Fibroblast of mammary gland (primary cell): ENCODE results near the gene BEX3.
A peak's percentile ranks its signal among the peaks of the same experiment; 100 is the strongest.
"Not testable (repeated sequence)": the region's sequence is repeated elsewhere in the genome, so short reads cannot be mapped to it uniquely, and the experiment has no call there.

Experiments
- DNase-seq: peaks from one replicate; pipeline ENCODE4 v3.0.0-alpha.2; 2010; ENCODE audit warnings: low read depth
- H3K4me3 ChIP-seq: 2 replicates; pipeline ENCODE4 v1.5.1; 2011; ENCODE audit warnings: low read depth, mild to moderate bottlenecking, low read length, moderate library complexity; ENCODE audit not compliant: control insufficient read depth
- TF ChIP-seq, protein P1 (sequence below): conservative IDR thresholded peaks from 2 replicates; pipeline ENCODE4 v1.5.1; 2011; ENCODE audit warnings: low read depth, low read length, inconsistent platforms; ENCODE audit not compliant: control insufficient read depth, insufficient read depth

Gene BEX3

DNA sequence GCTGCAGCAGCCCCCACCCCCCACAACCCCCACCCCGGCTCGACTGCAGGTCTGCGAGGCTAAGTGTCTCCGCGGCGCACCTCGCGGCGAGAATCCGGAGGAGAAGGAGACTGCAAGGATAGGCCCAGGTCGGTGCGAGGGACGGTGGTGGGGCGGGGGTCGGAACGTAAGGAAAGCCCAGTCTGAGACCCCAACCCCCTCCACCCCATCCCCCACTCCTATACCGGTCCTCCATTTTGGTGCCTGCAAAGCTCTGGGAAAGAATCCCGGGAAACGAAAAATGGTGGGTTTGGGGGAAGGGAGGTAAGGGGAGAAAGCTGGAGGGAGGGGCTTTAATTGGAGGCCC, 614 bp downstream of the BEX3 start:
- TF ChIP-seq, protein P1, sequence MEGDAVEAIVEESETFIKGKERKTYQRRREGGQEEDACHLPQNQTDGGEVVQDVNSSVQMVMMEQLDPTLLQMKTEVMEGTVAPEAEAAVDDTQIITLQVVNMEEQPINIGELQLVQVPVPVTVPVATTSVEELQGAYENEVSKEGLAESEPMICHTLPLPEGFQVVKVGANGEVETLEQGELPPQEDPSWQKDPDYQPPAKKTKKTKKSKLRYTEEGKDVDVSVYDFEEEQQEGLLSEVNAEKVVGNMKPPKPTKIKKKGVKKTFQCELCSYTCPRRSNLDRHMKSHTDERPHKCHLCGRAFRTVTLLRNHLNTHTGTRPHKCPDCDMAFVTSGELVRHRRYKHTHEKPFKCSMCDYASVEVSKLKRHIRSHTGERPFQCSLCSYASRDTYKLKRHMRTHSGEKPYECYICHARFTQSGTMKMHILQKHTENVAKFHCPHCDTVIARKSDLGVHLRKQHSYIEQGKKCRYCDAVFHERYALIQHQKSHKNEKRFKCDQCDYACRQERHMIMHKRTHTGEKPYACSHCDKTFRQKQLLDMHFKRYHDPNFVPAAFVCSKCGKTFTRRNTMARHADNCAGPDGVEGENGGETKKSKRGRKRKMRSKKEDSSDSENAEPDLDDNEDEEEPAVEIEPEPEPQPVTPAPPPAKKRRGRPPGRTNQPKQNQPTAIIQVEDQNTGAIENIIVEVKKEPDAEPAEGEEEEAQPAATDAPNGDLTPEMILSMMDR, result no peak
- H3K4me3 ChIP-seq, result peak overlapping the region; percentile 66
- DNase-seq, result no peak

DNA sequence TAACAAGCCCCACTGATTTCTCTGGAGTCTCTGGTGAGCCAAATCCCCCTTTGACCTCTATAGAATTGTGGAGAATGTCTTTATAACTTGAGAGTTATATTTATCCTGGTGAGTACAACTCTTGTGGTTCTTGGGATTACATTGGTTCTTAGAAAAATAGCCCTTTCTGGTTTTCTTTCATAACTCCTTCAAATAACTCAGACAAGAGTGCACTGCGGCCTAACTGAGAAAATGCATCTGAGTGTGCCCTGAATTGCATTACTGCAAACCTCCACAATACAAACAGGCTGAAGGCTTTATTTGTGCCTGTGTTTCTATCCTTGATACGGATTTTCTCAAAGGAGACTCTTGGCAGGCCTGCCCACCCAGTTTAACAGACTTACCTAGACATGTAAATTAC, 2.7 kb downstream of the BEX3 start:
- DNase-seq, result no peak
- TF ChIP-seq, protein P1, result no peak
- H3K4me3 ChIP-seq, result no peak overlapping the region

DNA sequence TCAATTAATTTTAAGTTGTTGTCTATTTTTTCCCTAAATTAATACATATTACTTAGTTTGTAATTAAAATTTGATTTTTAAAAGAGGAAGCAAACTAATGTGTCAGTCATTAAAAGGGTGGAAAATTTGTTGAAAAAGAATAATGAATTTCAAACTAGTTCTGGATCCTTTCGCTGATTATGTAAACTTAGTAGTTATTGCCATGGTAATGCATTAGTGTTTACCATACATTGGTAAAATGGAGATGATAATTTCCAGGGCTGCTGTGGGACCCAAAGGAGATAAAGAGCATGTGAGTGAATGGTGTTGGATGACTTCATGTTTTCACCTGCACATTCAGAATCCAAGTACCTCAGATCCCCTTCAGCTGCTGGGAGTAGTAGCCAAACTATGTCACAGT, 6.5 kb downstream of the BEX3 start:
- no peak for DNase-seq
- TF ChIP-seq, protein P1, result no peak
- no peak overlapping the region for H3K4me3 ChIP-seq

DNA sequence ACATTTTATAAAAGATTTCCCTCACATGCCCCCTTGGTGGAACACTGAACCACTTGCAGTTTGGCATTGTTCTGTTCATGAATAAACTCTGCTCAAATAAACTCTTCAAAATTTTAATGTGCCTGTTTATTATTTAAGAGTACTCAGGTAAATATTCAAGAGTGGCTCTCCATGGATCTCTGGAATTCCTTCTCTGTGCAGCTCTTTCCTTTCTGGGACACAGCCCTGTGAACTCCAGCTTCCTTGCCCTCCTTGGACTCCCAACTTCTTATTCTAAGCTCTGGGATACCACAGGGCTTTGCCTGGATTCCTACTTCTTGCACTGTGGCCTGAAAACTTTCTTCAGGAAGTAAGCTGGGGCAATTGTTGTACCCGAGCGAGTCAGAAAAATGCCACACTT, 8.3 kb downstream of the BEX3 start:
- TF ChIP-seq, protein P1, result no peak
- H3K4me3 ChIP-seq, result no peak overlapping the region
- no peak for DNase-seq

DNA sequence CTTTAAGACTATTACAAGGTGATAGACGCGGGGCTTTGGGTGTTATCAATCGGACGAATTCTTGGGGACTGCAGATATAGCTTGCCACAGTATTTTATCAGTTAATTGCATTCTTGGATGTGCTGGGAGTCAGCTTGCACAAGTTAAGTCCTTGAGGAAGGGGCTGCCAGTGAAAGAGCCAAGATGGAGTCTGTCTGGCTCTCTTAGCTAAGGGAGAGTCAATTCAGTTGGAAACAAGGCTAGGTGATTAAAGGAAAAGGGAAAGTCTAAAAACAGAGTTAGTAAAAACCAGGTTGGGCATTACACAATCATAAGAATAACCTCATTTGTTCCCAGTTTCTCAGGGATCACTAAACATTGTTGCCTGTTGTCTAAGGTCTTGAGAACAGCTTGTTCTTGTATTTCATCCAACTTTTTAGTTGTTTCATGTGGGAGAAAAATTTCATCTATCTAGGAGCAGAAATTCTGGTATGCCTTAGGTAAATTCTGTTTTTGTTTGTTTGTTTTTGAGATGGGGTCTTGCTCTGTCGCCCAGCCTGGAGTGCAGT, 9.0 kb downstream of the BEX3 start:
- not testable (repeated sequence) for H3K4me3 ChIP-seq
- peak; percentile 77 for DNase-seq

DNA sequence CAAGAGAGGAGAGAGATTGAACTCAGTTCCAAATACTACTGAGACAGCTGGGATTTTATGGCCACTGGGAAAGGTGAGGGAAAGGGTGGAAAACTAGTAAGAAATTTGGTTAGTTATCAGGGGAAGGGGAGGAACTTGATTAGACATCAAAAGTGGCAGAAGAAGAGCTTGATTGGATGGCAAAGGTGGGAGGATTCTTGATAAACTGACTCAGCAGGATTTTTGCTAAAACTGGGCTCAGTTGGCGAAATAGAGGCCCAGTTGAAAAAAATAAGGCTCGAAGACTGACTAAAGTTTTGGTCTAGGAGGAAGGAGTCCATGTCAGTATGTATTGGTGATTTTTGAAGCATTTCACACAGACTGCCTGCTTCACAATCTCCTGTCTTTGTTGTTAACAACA, 10.0 kb downstream of the BEX3 start:
- no peak for DNase-seq
- TF ChIP-seq, protein P1, result no peak

DNA sequence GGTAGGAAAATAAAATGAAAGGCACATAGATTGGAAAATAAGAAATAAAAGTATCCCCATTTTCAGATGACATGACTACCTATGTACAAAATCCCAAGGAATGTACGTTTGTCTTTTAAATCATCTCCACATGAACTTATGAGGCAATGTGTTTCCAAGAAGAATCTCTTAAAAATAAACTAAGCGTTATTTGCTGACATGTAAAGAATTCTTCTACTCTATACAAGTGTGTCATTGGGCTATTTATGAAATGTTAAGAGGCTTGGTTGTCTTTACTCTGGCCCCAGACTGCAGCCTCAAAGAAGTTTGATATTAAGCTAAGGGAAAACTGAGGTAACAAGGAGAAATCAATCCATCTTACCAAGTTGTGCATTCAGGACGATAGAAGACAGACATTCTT, 17.1 kb downstream of the BEX3 start:
- TF ChIP-seq, protein P1, result no peak
- no peak overlapping the region for H3K4me3 ChIP-seq
- DNase-seq, result no peak

More for the DNA sequence above, 10.0 kb downstream of the BEX3 start:
- H3K4me3 ChIP-seq, result no peak overlapping the region

DNA sequence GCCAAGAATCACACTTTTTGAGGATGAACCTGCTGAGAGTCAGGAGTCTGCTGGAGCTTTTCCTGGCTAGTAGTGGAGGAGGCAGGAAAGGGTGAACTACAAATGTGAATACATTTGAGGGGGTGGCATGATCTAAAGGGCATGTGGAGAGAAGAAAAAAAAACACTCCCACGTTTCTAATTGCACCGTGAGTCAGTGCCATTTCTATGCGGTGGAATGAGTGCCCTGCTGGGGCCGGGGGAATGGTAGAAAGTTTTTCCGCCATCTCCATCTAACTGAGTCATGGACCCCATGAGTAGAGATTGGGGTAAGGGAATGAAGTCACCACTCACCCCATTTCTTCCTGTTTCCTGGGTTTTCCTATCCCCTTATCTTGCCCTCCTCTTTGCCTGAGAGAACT, 19.8 kb downstream of the BEX3 start:
- H3K4me3 ChIP-seq, result no peak overlapping the region
- peak; percentile 75 for DNase-seq
- TF ChIP-seq, protein P1, result no peak
